ENCODE results near the gene P2RX7.
"Not testable (repeated sequence)": the region's sequence is repeated elsewhere in the genome, so short reads cannot be mapped to it uniquely, and the experiment has no call there.

Gene P2RX7

DNA sequence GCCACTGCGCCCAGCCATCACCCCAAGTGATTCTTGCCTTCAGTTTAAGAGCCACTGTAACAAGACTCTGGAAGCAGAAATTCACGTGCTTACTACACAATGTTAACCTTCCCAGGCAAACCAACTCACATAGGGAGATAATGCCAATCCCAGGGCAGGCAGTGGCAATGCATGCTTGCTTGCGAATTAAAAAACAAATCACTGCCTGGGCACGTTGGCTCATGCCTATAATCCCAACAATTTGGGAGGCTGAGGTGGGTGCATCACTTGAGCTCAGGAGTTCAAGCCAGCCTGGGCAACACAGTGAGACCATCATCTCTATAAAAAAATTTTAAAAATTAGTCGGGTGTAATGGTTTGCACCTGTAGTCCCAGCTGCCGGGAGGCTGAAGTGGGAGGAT is 39.5 kb downstream of the P2RX7 start:
- no peak for DNase-seq (ENCODE audit: low read depth)

DNA sequence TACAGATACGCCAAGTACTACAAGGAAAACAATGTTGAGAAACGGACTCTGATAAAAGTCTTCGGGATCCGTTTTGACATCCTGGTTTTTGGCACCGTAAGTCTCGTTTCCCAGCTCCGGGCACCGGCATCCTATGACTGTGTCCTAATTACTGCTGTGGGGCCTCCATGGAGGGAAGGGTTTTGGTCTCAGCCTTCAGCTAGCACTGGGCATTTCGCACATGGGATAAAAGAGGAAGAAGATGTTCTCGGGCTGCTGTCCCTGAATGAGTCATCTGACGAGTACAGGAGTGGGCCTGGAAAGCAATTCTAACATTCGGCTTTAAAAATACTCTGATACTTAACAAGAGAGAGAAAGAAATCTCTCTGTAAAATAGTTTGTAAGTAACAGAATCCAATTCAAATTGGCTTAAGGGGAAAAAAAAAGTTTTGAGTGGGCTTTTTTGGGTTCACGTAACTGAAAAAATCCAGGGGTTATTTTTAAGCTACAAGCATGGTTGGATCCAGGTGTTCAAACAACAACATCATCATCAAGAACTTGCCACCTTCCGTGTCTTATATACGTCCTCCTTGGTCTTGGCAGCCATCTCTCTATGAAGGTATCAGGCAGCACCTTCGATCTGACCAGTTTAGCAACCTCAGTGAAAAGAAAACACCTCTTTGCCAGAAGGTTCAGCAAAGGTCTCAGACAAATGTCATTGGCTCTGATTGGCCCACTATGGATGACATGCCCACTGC is 42.9 kb downstream of the P2RX7 start:
- no peak for DNase-seq (ENCODE audit: low read depth)

- DNase-seq (ENCODE audit: low read depth): no peak
Measured at GRCh38 chr12:121176826-121177529, 44.3 kb downstream of the P2RX7 start.

DNA sequence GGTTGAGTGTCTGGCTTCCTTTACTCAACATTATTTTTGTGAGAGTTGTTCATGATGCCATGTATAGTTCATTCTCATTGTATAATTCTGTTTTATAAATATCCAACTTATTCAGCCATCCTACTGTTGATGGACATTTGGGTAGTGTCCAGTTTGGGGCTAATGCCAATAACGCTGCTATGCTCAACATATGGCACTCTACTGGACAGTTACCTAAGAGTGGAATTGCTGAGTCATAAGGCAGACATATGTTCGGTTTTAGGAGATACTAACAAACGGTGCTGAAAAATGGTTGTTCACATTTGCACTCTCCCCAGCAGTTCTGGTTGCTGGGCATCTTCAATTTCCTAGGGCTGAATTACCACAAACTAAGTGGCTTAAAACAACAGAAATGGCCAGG is 48.5 kb downstream of the P2RX7 start:
- no peak for DNase-seq (ENCODE audit: low read depth)

GRCh38 chr12:121182222-121182893 is 49.7 kb downstream of the P2RX7 start:
- DNase-seq (ENCODE audit: low read depth): no peak

DNA sequence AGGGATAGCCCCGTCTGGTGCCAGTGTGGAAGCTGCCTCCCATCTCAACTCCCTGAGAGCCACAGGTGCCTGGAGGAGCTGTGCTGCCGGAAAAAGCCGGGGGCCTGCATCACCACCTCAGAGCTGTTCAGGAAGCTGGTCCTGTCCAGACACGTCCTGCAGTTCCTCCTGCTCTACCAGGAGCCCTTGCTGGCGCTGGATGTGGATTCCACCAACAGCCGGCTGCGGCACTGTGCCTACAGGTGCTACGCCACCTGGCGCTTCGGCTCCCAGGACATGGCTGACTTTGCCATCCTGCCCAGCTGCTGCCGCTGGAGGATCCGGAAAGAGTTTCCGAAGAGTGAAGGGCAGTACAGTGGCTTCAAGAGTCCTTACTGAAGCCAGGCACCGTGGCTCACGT is 51.7 kb downstream of the P2RX7 start:
- no peak for DNase-seq (ENCODE audit: low read depth)

GRCh38 chr12:121184984-121185889 is 52.6 kb downstream of the P2RX7 start:
- DNase-seq (ENCODE audit: low read depth): no peak

DNA sequence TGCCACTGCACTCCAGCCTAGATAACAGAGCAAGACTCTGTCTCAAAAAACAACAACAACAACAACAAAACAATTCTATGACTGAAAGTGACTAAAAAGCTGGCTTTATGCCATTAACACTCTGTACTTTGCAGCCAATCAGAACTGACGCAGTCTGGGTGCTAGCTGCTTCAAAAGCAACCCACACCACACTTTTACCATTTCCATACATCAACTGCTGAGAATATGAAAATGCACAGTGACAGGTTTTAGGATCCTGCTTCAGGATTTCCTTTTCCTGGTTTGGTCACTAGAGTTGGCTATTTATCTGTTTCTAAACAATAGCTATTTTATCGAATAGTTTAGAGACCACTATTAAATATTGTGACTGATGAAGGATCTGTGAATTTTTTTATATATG is 54.1 kb downstream of the P2RX7 start:
- no peak for DNase-seq (ENCODE audit: low read depth)

GRCh38 chr12:121187501-121187900 is 54.8 kb downstream of the P2RX7 start:
- no peak for DNase-seq (ENCODE audit: low read depth)

DNA sequence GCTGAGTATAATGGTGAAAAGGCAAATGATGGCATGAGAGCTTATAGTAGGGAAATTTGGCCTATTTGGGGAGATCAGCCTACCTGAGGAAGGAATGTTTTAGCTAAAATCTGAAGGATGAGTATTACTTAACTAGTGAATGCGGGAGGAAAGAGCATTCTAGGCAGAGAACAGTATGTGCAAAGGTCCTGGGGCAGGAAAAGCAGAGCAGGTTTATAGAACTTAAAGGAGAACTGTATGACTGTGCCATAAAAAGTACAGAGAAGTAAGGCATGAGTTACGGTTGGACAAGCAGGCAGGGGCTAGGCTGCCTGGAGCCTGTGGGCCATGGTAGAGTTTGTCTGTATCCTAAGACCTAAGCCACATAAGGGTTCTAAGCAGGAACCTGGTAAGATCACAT is 55.6 kb downstream of the P2RX7 start:
- DNase-seq (ENCODE audit: low read depth): no peak

- DNase-seq (ENCODE audit: low read depth): no peak
Measured at GRCh38 chr12:121189131-121189530, 56.5 kb downstream of the P2RX7 start.

DNA sequence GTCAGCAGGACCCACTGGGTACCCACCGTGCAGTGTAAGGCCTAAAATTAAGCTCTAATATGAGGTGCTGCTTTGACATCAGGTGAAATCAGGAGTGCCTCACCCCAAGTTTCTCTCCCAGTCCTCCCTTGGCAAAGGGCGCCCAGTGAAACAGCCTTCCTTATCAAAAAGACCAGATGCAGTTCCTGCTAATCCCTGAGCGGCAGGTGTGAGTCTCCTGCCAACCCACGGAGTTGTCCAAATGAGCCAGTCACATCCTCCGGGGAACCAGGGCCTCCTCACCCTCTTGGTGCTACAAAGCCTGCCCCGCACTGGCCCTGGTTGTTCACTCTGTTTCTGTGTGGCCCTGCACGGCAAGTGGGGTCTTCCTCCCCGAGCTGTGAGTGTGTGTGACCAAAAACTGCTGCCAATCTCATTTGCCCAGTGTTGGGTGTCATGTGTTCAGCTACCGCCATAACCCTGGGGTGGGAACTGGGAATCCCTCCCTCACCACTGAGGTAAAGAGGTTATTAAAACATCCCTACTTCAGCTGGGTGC is 57.0 kb downstream of the P2RX7 start:
- DNase-seq (ENCODE audit: low read depth): no peak

DNA sequence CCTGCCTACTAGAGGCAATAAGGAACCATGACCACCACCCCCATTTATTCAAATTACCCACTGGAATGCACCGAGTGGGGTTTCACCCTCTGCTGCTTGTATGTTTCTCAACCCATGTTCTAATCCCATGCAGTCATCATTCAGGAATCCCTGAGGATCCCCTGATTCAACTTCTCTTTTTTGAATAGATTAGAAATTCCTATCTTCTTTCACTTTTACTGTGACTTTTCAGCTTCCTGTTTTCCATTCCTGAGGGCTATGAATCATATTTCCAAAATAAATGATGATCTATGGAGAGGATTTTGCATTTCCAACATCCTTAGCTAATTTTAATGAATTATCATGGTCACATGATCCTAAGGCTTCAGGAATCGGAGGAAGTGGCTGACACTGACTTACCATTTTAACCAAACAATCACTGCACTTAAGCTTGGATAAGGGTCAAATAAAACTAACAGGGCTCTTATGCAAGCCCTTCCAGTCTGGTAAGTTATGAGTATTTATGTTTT is 57.9 kb downstream of the P2RX7 start:
- DNase-seq (ENCODE audit: low read depth): no peak

DNA sequence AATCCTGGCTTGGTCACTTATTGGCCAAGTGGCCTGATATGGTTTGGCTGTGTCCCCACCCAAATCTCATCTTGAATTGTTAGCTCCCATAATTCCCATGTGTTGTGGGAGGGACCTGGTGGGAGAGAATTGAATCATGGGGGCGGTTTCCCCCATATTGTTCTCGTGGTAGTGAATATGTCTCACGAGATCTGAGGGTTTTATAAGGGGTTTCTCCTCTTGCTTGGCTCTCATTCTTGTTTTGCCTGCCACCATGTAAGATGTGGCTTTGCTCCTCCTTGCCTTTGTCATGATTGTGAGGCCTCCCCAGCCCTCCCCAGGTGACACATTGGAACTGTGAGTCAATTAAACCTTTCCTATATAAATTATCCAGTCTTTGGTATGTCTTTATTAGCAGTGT is 58.5 kb downstream of the P2RX7 start:
- DNase-seq (ENCODE audit: low read depth): no peak

DNA sequence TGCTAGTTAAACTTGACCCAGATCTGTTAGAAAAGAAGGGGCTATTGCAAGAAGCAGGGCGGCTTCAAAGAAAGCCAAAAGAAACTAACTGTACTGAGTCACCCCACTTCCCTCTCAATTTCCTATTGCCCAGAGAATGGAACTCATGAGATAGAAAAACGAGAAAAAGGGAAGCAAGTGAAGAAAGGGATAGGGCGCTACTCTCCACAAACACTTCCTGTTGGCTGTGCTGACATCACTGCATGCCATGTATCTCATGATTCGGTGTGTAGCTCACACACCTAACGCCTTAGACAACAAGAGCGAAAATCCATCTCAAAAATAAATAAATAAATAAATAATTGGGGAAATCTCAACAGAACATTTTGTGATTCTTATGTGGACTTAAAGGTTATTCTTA is 64.2 kb downstream of the P2RX7 start:
- DNase-seq (ENCODE audit: low read depth): no peak

DNA sequence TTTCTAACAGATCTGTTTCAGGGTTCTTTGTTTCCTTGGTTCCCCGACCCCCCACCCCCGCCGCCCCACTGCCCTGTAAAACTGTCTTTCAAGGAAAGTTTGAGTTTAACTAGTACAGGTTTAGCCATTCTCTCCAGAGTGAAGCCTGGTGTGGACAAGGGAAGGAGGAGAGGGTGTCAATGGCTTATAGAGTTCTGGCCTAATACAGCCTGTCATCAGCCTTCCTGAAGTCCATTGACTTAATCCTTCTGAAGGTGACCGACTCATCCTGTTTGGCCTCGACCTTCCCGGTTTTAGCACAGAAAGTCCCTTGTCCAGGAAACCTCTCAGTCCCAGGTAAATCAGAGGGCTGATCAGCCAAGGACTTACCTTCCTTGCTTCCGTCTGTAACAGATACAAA is 66.3 kb downstream of the P2RX7 start:
- DNase-seq (ENCODE audit: low read depth): no peak

- not testable (repeated sequence) for DNase-seq (ENCODE audit: low read depth)
Measured at GRCh38 chr12:121201140-121201539, 68.5 kb downstream of the P2RX7 start.

- no peak for DNase-seq (ENCODE audit: low read depth)
Measured at GRCh38 chr12:121202407-121203355, 70.0 kb downstream of the P2RX7 start.

DNA sequence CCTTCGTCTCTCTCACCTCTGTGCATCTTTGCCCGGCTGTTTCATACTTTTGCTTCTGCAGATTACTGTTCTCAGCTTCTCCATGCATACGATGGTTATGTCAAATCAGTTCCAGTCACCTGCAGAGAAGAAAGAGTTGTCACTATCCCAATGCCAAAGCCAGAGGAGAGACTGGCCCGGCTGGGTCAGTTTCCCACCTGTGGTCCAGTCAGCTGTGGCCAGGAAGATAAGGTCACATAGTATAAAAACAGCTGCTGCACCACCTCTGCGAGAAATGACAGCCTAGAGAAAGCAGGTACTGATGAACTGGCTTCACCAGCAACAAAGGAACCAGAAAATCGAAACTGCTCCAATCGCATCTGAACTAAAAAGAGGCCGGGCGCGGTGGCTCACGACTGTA is 70.8 kb downstream of the P2RX7 start:
- no peak for DNase-seq (ENCODE audit: low read depth)

GRCh38 chr12:121205491-121205890 is 72.8 kb downstream of the P2RX7 start:
- DNase-seq (ENCODE audit: low read depth): no peak

DNA sequence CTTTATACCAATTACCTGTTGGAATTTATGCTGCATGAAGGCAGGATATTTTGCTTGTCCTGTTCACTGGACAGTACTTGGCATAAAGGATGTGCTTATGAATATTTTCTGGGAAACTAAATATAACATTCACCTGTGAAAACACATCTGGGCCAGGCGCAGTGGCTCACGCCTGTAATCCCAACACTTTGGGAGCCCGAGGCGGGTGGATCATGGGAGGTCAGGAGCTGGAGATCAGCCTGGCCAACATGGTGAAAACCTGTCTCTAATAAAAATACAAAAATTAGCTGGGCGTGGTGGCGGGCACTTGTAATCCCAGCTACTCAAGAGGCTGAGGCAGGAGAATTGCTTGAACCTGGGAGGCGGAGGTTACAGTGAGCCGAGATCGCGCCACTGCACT is 75.9 kb downstream of the P2RX7 start:
- not testable (repeated sequence) for DNase-seq (ENCODE audit: low read depth)

Data from stimulated activated CD4-positive, alpha-beta T cell treated with anti-CD3 and anti-CD28 coated beads, Interleukin-2, amount 100 ng/mL, for 4 hours (primary cell).